OCI-LY1 (cell line): Measurements from ENCODE around the gene ZFHX3.

Experiments used
- H2AFZ ChIP-seq: fragments of 200-600 bp; sonication (generic), shearing (Covaris generic); 2 replicates; pipeline ENCODE4 v1.6.0; 2014; ENCODE audit warnings: antibody characterized with exemption, mild to moderate bottlenecking, low read length
- H3F3A ChIP-seq: fragments of 200-600 bp; sonication (generic), shearing (Covaris generic); 2 replicates; pipeline ENCODE4 v1.6.0; 2014; ENCODE audit warnings: mild to moderate bottlenecking, antibody characterized with exemption, low read length, moderate library complexity; ENCODE audit not compliant: insufficient read depth
- H3K27ac ChIP-seq: fragments of 200-600 bp; sonication (generic); 2 replicates; pipeline ENCODE4 v1.5.1; 2014; ENCODE audit warnings: low read length, mixed run types, mild to moderate bottlenecking, low read depth; ENCODE audit not compliant: poor library complexity, severe bottlenecking
- H3K27me3 ChIP-seq: fragments of 200-600 bp; sonication (generic); 2 replicates; pipeline ENCODE4 v1.6.0; 2014; ENCODE audit warnings: antibody characterized with exemption, mild to moderate bottlenecking, low read length, moderate library complexity; ENCODE audit not compliant: insufficient read depth
- H3K36me3 ChIP-seq: fragments of 200-600 bp; sonication (generic); 2 replicates; pipeline ENCODE4 v1.6.1; 2014; ENCODE audit warnings: mild to moderate bottlenecking, antibody characterized with exemption, low read length, moderate library complexity, mixed read lengths; ENCODE audit not compliant: insufficient read depth
- H3K4me1 ChIP-seq: fragments of 200-600 bp; sonication (generic); 2 replicates; pipeline ENCODE4 v1.5.1; 2014; ENCODE audit warnings: mild to moderate bottlenecking, low read length, moderate library complexity; ENCODE audit not compliant: insufficient read depth, severe bottlenecking
- H3K4me2 ChIP-seq: fragments of 200-600 bp; sonication (generic), shearing (Covaris generic); 2 replicates; pipeline ENCODE4 v1.6.1; 2014; ENCODE audit warnings: low read length
- H3K4me3 ChIP-seq: fragments of 200-600 bp; sonication (generic); 2 replicates; pipeline ENCODE4 v1.5.1; 2014; ENCODE audit warnings: low read length, low read depth, mild to moderate bottlenecking, mixed read lengths; ENCODE audit not compliant: poor library complexity, severe bottlenecking
- H3K79me2 ChIP-seq: fragments of 200-600 bp; shearing (Covaris generic); 2 replicates; pipeline ENCODE4 v1.6.1; 2016; ENCODE audit warnings: mixed run types, low read length, mixed read lengths; ENCODE audit not compliant: insufficient read depth
- H3K9ac ChIP-seq: fragments of 200-600 bp; sonication (generic), shearing (Covaris generic); 2 replicates; pipeline ENCODE4 v1.6.1; 2014; ENCODE audit warnings: mild to moderate bottlenecking, low read length, mixed read lengths
- H3K9me2 ChIP-seq: fragments of 200-600 bp; sonication (generic), shearing (Covaris generic); 2 replicates; pipeline ENCODE4 v1.6.1; 2014; ENCODE audit warnings: low read depth, mild to moderate bottlenecking, low read length, mixed read lengths
- H3K9me3 ChIP-seq: fragments of 200-600 bp; shearing (Covaris generic); 2 replicates; pipeline ENCODE4 v1.6.1; 2014; ENCODE audit warnings: low read length, mixed read lengths
- H4K20me1 ChIP-seq: fragments of 200-600 bp; sonication (generic), shearing (Covaris generic); 2 replicates; pipeline ENCODE4 v1.6.0; 2016; ENCODE audit warnings: mild to moderate bottlenecking, low read length; ENCODE audit not compliant: insufficient read depth
- CTCF ChIP-seq: fragments of 200-600 bp; sonication (generic), shearing (Covaris generic); IDR thresholded peaks from 2 replicates; pipeline ENCODE4 v1.5.1; 2017; ENCODE audit warnings: mild to moderate bottlenecking, antibody characterized with exemption, low read length, moderate library complexity, mixed read lengths
- EZH2 ChIP-seq: fragments of 200-600 bp; sonication (generic), shearing (Covaris generic); IDR thresholded peaks from 2 replicates; pipeline ENCODE4 v1.8.0; 2017; ENCODE audit warnings: borderline replicate concordance, mixed run types, mild to moderate bottlenecking, antibody characterized with exemption, low read length, moderate library complexity, mixed read lengths

ZFHX3 gene

GRCh38 chr16:72924537-72924926 is 123.4 kb downstream of the ZFHX3 start:
- Histone ChIP-seq H3K9ac (no peak overlapping the region), H3K4me2 (no peak overlapping the region), H3F3A (no peaks in the 10 kb centered on the region), H4K20me1 (no peaks in the 10 kb centered on the region), H3K36me3 (no peaks in the 10 kb centered on the region), H3K9me2 (no peaks in the 10 kb centered on the region), H3K4me3 (no peak overlapping the region), H3K79me2 (no peaks in the 10 kb centered on the region), H3K9me3 (no peaks in the 10 kb centered on the region), H3K27me3 (no peaks in the 10 kb centered on the region), H3K4me1 (no peaks in the 10 kb centered on the region), H3K27ac (no peak overlapping the region), H2AFZ (no peak overlapping the region)
- TF ChIP-seq EZH2 (no peak), CTCF (no peak)

DNA sequence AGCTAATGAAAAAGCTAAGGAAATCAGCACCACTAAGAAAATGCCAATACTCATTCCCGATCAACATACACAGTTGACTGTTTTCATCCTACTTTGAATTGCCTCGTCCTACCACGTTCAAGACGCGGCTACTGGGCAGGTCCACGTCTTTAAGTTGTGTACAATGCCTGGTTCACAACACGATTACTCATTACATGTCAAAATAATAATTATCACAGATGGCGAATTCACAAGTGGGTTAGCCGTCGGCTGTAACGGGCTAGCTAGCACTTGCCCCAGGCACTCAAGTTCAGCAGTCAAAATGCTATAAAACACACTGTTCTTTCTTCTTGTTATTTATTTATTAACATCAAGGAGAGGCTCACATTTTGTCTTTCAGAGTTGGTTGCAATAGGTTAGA is 124.2 kb downstream of the ZFHX3 start:
- no peak overlapping the region for H3K27ac ChIP-seq
- H3K4me1 ChIP-seq = no peaks in the 10 kb centered on the region
- no peak overlapping the region for H3K4me3 ChIP-seq
- no peaks in the 10 kb centered on the region for H3K9me3 ChIP-seq
- TF ChIP-seq EZH2 (no peak), CTCF (no peak)
- H3K9me2 ChIP-seq = no peaks in the 10 kb centered on the region
- no peak overlapping the region for H3K9ac ChIP-seq
- H3F3A ChIP-seq = no peaks in the 10 kb centered on the region
- H2AFZ ChIP-seq = no peak overlapping the region
- H4K20me1 ChIP-seq = no peaks in the 10 kb centered on the region
- no peaks in the 10 kb centered on the region for H3K79me2 ChIP-seq
- H3K4me2 ChIP-seq = no peak overlapping the region
- H3K36me3 ChIP-seq = no peaks in the 10 kb centered on the region
- no peaks in the 10 kb centered on the region for H3K27me3 ChIP-seq

- H2AFZ ChIP-seq = no peak overlapping the region
- H3K79me2 ChIP-seq = no peaks in the 10 kb centered on the region
- H3K4me3 ChIP-seq = no peak overlapping the region
- no peaks in the 10 kb centered on the region for H3K27me3 ChIP-seq
- no peak overlapping the region for H3K4me2 ChIP-seq
- no peak overlapping the region for H3K27ac ChIP-seq
- TF ChIP-seq EZH2 = no peak
- TF ChIP-seq CTCF = no peak
- H3K36me3 ChIP-seq = no peaks in the 10 kb centered on the region
- no peak overlapping the region for H3K9ac ChIP-seq
- H3F3A ChIP-seq = no peaks in the 10 kb centered on the region
- no peaks in the 10 kb centered on the region for H3K4me1 ChIP-seq
- no peaks in the 10 kb centered on the region for H4K20me1 ChIP-seq
- no peaks in the 10 kb centered on the region for H3K9me3 ChIP-seq
- no peaks in the 10 kb centered on the region for H3K9me2 ChIP-seq
These were observed 125.2 kb downstream of the ZFHX3 start for GRCh38 chr16:72922714-72923113.
